Uterus (tissue), 4 donors: ENCODE measurements around the gene POU2F1. TPM values are rescaled to one million over a fixed set of nuclear protein-coding genes. Genes with fewer than 3 reads are reported as not detected.

Experiments used
- DNase-seq, 2 donors: peaks; one replicate each; pipeline ENCODE4 v3.0.0-alpha.2; 2019 to 2020
- H3K27ac ChIP-seq, 2 donors: fragments of 200-600 bp; sonication (generic); 1 replicate in 1 of 2; 2 replicates in 1 of 2; pipeline ENCODE4 v1.5.1; 2016 to 2018
- H3K27me3 ChIP-seq, 2 donors: fragments of 200-600 bp; sonication (generic); one replicate each; pipeline ENCODE4 v1.5.1; 2018 to 2019; ENCODE audit warnings: control low read depth in 1 of 2
- H3K36me3 ChIP-seq, 2 donors: fragments of 200-600 bp; sonication (generic); one replicate each; pipeline ENCODE4 v1.5.1; 2019; ENCODE audit warnings: control low read depth in 1 of 2
- H3K4me1 ChIP-seq, 2 donors: fragments of 200-600 bp; sonication (generic); one replicate each; pipeline ENCODE4 v1.5.1; 2018 to 2019; ENCODE audit warnings: control low read depth in 1 of 2
- H3K4me3 ChIP-seq, 2 donors: fragments of 200-600 bp; sonication (generic); 1 replicate in 1 of 2; 2 replicates in 1 of 2; pipeline ENCODE4 v1.5.1; 2018 to 2019; ENCODE audit warnings: mild to moderate bottlenecking in 1 of 2
- H3K9me3 ChIP-seq, 2 donors: fragments of 200-600 bp; sonication (generic); one replicate each; pipeline ENCODE4 v1.5.1; 2019; ENCODE audit warnings: control low read depth in 1 of 2
- POLR2A ChIP-seq, 2 donors: fragments of 450-650 bp; IDR thresholded peaks; one replicate each; pipeline ENCODE4 v1.6.1; 2016; ENCODE audit warnings: antibody characterized with exemption in 2 of 2, mild to moderate bottlenecking in 1 of 2, moderate library complexity in 1 of 2
- intact Hi-C: fragments of 100-400 bp; cut with DNase I; formaldehyde crosslinking; loops from one replicate; pipeline ENCODE4 v1.15.1; 2023; ENCODE audit warnings: low total_unique reads
- total RNA-seq, 4 donors: library from RNA; depleted of rRNA in 3 of 4; stranded (reverse); fragments of >200 nt in 3 of 4; gene quantifications; one replicate each; pipeline versions ENCODE4 v1.1.0 to v1.2.4, GENCODE V29; 2014 to 2023
- TF ChIP-seq, protein P1 (sequence below), 4 experiments: fragments of 200-600 bp in 2 of 4; fragments of 450-650 bp in 2 of 4; sonication (generic) in 2 of 4; IDR thresholded peaks; one replicate each; pipeline ENCODE4 v1.5.1; 2016 to 2019; ENCODE audit warnings: antibody characterized with exemption in 4 of 4, mild to moderate bottlenecking in 2 of 4, moderate library complexity in 1 of 4
- donor health status: DM: yes; HTN: yes; CAD: no.

Gene POU2F1
- total RNA-seq, 4 donors from 2014 or later: 9.7 to 50.8 (median 32.2) TPM

DNA sequence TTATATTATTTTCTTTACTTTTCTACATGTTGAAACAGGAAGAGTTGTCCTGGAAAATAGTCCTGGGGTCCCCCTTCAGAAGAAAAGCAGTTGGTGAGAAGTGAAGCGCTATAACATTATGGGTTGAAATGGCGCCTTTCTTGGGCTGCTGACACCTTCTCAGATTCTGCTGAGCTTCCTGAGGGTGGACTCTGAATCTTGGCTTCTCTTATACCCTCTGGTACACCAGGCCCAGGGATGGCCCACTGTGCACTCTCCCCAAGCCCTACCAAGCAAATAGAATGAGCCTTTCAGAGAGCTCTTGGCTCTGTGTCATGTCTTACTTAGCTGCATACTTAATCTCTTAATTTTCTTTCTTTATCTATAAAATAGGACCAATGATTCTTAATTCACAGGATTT lies 255.4 kb downstream of the POU2F1 start:
- DNase-seq: no peak
- intact Hi-C loops: no loop called here
- TF ChIP-seq, protein P1, sequence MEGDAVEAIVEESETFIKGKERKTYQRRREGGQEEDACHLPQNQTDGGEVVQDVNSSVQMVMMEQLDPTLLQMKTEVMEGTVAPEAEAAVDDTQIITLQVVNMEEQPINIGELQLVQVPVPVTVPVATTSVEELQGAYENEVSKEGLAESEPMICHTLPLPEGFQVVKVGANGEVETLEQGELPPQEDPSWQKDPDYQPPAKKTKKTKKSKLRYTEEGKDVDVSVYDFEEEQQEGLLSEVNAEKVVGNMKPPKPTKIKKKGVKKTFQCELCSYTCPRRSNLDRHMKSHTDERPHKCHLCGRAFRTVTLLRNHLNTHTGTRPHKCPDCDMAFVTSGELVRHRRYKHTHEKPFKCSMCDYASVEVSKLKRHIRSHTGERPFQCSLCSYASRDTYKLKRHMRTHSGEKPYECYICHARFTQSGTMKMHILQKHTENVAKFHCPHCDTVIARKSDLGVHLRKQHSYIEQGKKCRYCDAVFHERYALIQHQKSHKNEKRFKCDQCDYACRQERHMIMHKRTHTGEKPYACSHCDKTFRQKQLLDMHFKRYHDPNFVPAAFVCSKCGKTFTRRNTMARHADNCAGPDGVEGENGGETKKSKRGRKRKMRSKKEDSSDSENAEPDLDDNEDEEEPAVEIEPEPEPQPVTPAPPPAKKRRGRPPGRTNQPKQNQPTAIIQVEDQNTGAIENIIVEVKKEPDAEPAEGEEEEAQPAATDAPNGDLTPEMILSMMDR (IDR thresholded peaks at IDR 0.05): no peak
- no peak for TF ChIP-seq POLR2A (IDR thresholded peaks at IDR 0.05)

More for the DNA sequence above, 255.4 kb downstream of the POU2F1 start:
- no peak overlapping the region for H3K4me3 ChIP-seq
- no peaks in the 10 kb centered on the region for H3K4me1 ChIP-seq
- H3K27ac ChIP-seq: no peak overlapping the region
- no peaks in the 10 kb centered on the region for H3K36me3 ChIP-seq
- no peaks in the 10 kb centered on the region for H3K27me3 ChIP-seq
- H3K9me3 ChIP-seq: no peaks in the 10 kb centered on the region

Other genes with a start within 250 kb of the POU2F1 start
- gene ILDR2, start 245.3 kb upstream of the POU2F1 start, total RNA-seq: 1 to 10 TPM in 1 of 4 donors, under 1 TPM in 1, not detected in 2; 0.30 to 2.8 TPM
- gene MAEL, start 231.6 kb upstream of the POU2F1 start, total RNA-seq: under 1 TPM in 1 of 4 donors, not detected in 3; 0.69 TPM
- gene GPA33, start 130.5 kb upstream of the POU2F1 start, total RNA-seq: under 1 TPM in 1 of 4 donors, not detected in 3; 0.29 TPM
- gene STYXL2, start 126.8 kb upstream of the POU2F1 start, total RNA-seq: 1 to 10 TPM in 1 of 4 donors, not detected in 3; 1.2 TPM